MM.1S (cell line): ENCODE results near the gene ARFGAP1.

Experiments
- DNase-seq: peaks from one replicate; pipeline ENCODE4 v3.0.0-alpha.2; 2015
- H2AFZ ChIP-seq: fragments of 300-600 bp; sonication (generic); 2 replicates; pipeline ENCODE4 v1.6.0; 2016; ENCODE audit warnings: antibody characterized with exemption, low read length
- H3F3A ChIP-seq: fragments of 300-600 bp; sonication (generic); 2 replicates; pipeline ENCODE4 v1.6.1; 2016; ENCODE audit warnings: mild to moderate bottlenecking, antibody characterized with exemption, low read length, moderate library complexity, mixed read lengths; ENCODE audit not compliant: insufficient read depth
- H3K27ac ChIP-seq: fragments of 300-600 bp; sonication (generic); 2 replicates; pipeline ENCODE4 v1.5.1; 2016; ENCODE audit warnings: mild to moderate bottlenecking, low read length
- H3K27me3 ChIP-seq: fragments of 300-600 bp; sonication (generic); replicated peaks from 2 replicates; pipeline ENCODE4 v1.6.0; 2016; ENCODE audit warnings: low read length; ENCODE audit not compliant: insufficient read depth
- H3K36me3 ChIP-seq: fragments of 300-600 bp; sonication (generic); replicated peaks from 2 replicates; pipeline ENCODE4 v1.6.1; 2016; ENCODE audit warnings: mild to moderate bottlenecking, low read length, mixed read lengths; ENCODE audit not compliant: insufficient read depth
- H3K4me1 ChIP-seq: fragments of 300-600 bp; sonication (generic); 2 replicates; pipeline ENCODE4 v1.6.1; 2016; ENCODE audit warnings: low read length, mixed read lengths
- H3K4me2 ChIP-seq: fragments of 300-600 bp; sonication (generic); 2 replicates; pipeline ENCODE4 v1.6.0; 2016; ENCODE audit warnings: low read depth, low read length
- H3K4me3 ChIP-seq: fragments of 300-600 bp; sonication (generic); 2 replicates; pipeline ENCODE4 v1.5.1; 2016; ENCODE audit warnings: low read length, mixed read lengths
- H3K79me2 ChIP-seq: fragments of 300-600 bp; sonication (generic); 2 replicates; pipeline ENCODE4 v1.6.1; 2016; ENCODE audit warnings: mixed run types, low read length, mixed read lengths
- H3K9ac ChIP-seq: fragments of 300-600 bp; sonication (generic); 2 replicates; pipeline ENCODE4 v1.6.1; 2016; ENCODE audit warnings: low read length, mixed read lengths
- H3K9me2 ChIP-seq: fragments of 300-600 bp; sonication (generic); replicated peaks from 2 replicates; pipeline ENCODE4 v1.6.1; 2016; ENCODE audit warnings: mild to moderate bottlenecking, low read length, mixed read lengths; ENCODE audit not compliant: insufficient read depth
- H3K9me3 ChIP-seq: fragments of 300-600 bp; sonication (generic); replicated peaks from 2 replicates; pipeline ENCODE4 v1.6.1; 2016; ENCODE audit warnings: mild to moderate bottlenecking, low read length, mixed read lengths; ENCODE audit not compliant: insufficient read depth
- H4K20me1 ChIP-seq: fragments of 300-600 bp; sonication (generic); 2 replicates; pipeline ENCODE4 v1.6.1; 2016; ENCODE audit warnings: mild to moderate bottlenecking, low read length, moderate library complexity, mixed read lengths; ENCODE audit not compliant: insufficient read depth
- CTCF ChIP-seq: fragments of 300-600 bp; sonication (generic); IDR thresholded peaks from 2 replicates; pipeline ENCODE4 v1.5.1; 2016; ENCODE audit warnings: antibody characterized with exemption, low read length, mixed read lengths
- EZH2 ChIP-seq: fragments of 300-600 bp; sonication (generic); optimal IDR thresholded peaks from 2 replicates; pipeline ENCODE3; 2017; ENCODE audit warnings: low read depth, mild to moderate bottlenecking, antibody characterized with exemption, low read length, mixed read lengths
- EZH2phosphoT487 ChIP-seq: fragments of 300-600 bp; sonication (generic); IDR thresholded peaks from 2 replicates; pipeline ENCODE4 v1.6.1; 2018; ENCODE audit warnings: antibody characterized with exemption, low read length

Gene ARFGAP1

GRCh38 chr20:63322146-63322932 lies 49.7 kb downstream of the ARFGAP1 start:
- no peaks in the 10 kb centered on the region for H3K79me2 ChIP-seq
- no peaks in the 10 kb centered on the region for H3F3A ChIP-seq
- H3K36me3 ChIP-seq, result no peaks in the 10 kb centered on the region
- H3K4me2 ChIP-seq, result no peak overlapping the region
- no peak overlapping the region for H2AFZ ChIP-seq
- TF ChIP-seq EZH2phosphoT487 (no peak), CTCF (no peak), EZH2 (no peak)
- H3K9me3 ChIP-seq, result no peaks in the 10 kb centered on the region
- H3K27ac ChIP-seq, result no peak overlapping the region
- no peaks in the 10 kb centered on the region for H3K9me2 ChIP-seq
- no peak for DNase-seq
- H3K27me3 ChIP-seq, result peaks cover 79% of the 10 kb centered on the region
- H4K20me1 ChIP-seq, result no peaks in the 10 kb centered on the region
- H3K9ac ChIP-seq, result no peak overlapping the region
- no peaks in the 10 kb centered on the region for H3K4me1 ChIP-seq
- H3K4me3 ChIP-seq, result no peak overlapping the region

- no peak overlapping the region for H3K27ac ChIP-seq
- no peaks in the 10 kb centered on the region for H3K36me3 ChIP-seq
- H3K4me1 ChIP-seq, result no peaks in the 10 kb centered on the region
- no peak overlapping the region for H3K9ac ChIP-seq
- TF ChIP-seq EZH2phosphoT487, result no peak
- no peak for TF ChIP-seq CTCF
- peak; percentile 61 for TF ChIP-seq EZH2
- H3K79me2 ChIP-seq, result no peaks in the 10 kb centered on the region
- no peaks in the 10 kb centered on the region for H3K9me2 ChIP-seq
- no peaks in the 10 kb centered on the region for H4K20me1 ChIP-seq
- no peak overlapping the region for H3K4me2 ChIP-seq
- no peak overlapping the region for H3K4me3 ChIP-seq
- H3K9me3 ChIP-seq, result no peaks in the 10 kb centered on the region
- no peak for DNase-seq
- H3K27me3 ChIP-seq, result peaks cover 74% of the 10 kb centered on the region
- no peaks in the 10 kb centered on the region for H3F3A ChIP-seq
- no peak overlapping the region for H2AFZ ChIP-seq
Measured at GRCh38 chr20:63322933-63323273, 50.3 kb downstream of the ARFGAP1 start.

GRCh38 chr20:63323357-63323981 lies 50.9 kb downstream of the ARFGAP1 start:
- H3K36me3 ChIP-seq, result no peaks in the 10 kb centered on the region
- H4K20me1 ChIP-seq, result no peaks in the 10 kb centered on the region
- peaks cover 68% of the 10 kb centered on the region for H3K27me3 ChIP-seq
- TF ChIP-seq CTCF (0 out of 2 replicates have a peak, but pooled peaks have one; percentile 3), EZH2phosphoT487 (no peak)
- no peak overlapping the region for H3K27ac ChIP-seq
- H3K4me1 ChIP-seq, result no peaks in the 10 kb centered on the region
- H3K9me2 ChIP-seq, result no peaks in the 10 kb centered on the region
- H3K9me3 ChIP-seq, result no peaks in the 10 kb centered on the region
- H3K4me3 ChIP-seq, result no peak overlapping the region
- no peak for DNase-seq
- H2AFZ ChIP-seq, result no peak overlapping the region
- H3K4me2 ChIP-seq, result no peak overlapping the region
- no peaks in the 10 kb centered on the region for H3K79me2 ChIP-seq
- H3F3A ChIP-seq, result no peaks in the 10 kb centered on the region
- no peak overlapping the region for H3K9ac ChIP-seq
